Measurements from ENCODE around the gene GRIP1. TPM values are rescaled to one million over a fixed set of nuclear protein-coding genes. Genes with fewer than 3 reads are reported as not detected.

Gene GRIP1
- total and polyA plus RNA-seq, 2 experiments from 2014 or later, result 5.1 to 13.7 TPM

DNA sequence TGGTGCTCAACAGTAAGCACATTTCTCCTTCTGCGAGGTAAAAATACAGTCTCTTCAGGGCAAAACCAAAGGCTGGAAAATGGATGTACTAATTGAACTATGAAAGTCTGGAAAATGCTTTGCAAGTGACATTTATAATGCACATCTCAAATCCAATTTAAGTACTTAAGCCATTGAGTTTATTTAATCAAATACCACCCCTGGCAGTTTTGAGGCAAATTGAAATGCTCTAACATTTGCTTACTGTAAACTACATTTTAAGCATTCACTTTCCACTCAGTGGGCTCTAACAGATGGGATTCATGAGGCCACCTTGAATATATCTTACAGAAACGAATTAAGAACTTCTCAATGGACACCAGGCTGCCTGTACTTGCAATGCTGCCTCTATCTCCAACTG is 306.9 kb downstream of the GRIP1 start (continued):
- TF ChIP-seq, protein P1, sequence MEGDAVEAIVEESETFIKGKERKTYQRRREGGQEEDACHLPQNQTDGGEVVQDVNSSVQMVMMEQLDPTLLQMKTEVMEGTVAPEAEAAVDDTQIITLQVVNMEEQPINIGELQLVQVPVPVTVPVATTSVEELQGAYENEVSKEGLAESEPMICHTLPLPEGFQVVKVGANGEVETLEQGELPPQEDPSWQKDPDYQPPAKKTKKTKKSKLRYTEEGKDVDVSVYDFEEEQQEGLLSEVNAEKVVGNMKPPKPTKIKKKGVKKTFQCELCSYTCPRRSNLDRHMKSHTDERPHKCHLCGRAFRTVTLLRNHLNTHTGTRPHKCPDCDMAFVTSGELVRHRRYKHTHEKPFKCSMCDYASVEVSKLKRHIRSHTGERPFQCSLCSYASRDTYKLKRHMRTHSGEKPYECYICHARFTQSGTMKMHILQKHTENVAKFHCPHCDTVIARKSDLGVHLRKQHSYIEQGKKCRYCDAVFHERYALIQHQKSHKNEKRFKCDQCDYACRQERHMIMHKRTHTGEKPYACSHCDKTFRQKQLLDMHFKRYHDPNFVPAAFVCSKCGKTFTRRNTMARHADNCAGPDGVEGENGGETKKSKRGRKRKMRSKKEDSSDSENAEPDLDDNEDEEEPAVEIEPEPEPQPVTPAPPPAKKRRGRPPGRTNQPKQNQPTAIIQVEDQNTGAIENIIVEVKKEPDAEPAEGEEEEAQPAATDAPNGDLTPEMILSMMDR (conservative IDR thresholded peaks at IDR 0.05; ENCODE audit: low read depth in 2 of 2), result no peak
- TF ChIP-seq STAT1 (IDR thresholded peaks at IDR 0.05; ENCODE audit: unreplicated experiment), result no peak
- no peak for TF ChIP-seq EZH2 (IDR thresholded peaks at IDR 0.05; ENCODE audit: low read depth, unreplicated experiment)
- TF ChIP-seq ZNF114 (CRISPR knock-in tag; IDR thresholded peaks at IDR 0.05), result no peak
- TF ChIP-seq JUNB (IDR thresholded peaks at IDR 0.05; ENCODE audit: unreplicated experiment), result no peak
- TF ChIP-seq NANOG (IDR thresholded peaks at IDR 0.05; ENCODE audit: borderline replicate concordance), result no peak

DNA sequence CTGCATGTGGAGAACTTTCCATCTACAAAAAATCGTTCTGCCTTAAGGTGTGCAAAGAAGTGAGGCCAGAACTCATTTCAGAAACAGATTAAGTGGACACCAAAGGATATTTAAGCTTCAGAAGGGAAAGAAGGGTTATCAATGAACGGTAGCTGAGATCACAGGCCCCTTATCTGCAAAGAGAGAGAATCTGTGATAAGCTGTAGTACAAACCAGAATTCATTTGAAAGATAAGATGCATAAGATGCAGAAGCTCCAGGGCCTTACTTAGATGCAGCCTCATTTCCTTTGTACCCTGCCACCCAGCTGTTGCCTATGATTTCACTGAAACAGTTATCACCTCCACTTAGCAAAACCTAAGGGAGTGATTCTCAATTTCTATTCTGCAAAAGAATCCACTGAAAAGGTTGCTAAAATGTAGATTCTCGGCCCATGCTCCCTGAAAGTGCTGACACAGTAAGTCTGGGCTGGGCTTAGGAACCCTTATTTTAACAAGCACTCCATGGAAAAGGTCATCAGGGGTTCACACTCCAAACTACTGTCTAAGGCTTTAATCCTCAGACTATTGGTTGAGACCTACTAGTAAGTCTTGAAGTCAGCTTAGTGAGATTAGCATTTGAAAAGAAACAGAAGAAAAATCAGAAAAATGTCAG is 311.7 kb downstream of the GRIP1 start:
- no peaks in the 10 kb centered on the region for H3K27me3 Mint-ChIP-seq (ENCODE audit: insufficient read depth, low read depth, poor library complexity)
- no peaks in the 10 kb centered on the region for H3K79me2 ChIP-seq (replicated peaks; ENCODE audit: insufficient read depth)
- no peak overlapping the region for H3K4me3 Mint-ChIP-seq
- no peaks in the 10 kb centered on the region for H3K36me3 ChIP-seq (ENCODE audit: insufficient read depth)
- no peak overlapping the region for H3K4me3 ChIP-seq
- no peaks in the 10 kb centered on the region for H3K4me1 ChIP-seq (ENCODE audit: insufficient read depth)
- H3K36me3 Mint-ChIP-seq (ENCODE audit: low read depth), result no peaks in the 10 kb centered on the region
- H3K27ac ChIP-seq (ENCODE audit: low read depth), result no peak overlapping the region
- no peaks in the 10 kb centered on the region for H4K20me1 ChIP-seq (replicated peaks; ENCODE audit: insufficient read depth)
- H3K4me1 Mint-ChIP-seq, result no peaks in the 10 kb centered on the region; the same call in 2 of the 3 replicates
- H3K4me2 ChIP-seq, result no peak overlapping the region
- no peak for DNase-seq (ENCODE audit: low spot score)
- H2AFZ ChIP-seq, result no peak overlapping the region
- H3K27ac Mint-ChIP-seq, result no peak overlapping the region
- no peaks in the 10 kb centered on the region; the same call in 1 of the 2 replicates for H3K9me2 ChIP-seq (ENCODE audit: insufficient read depth)
- H3F3A ChIP-seq (replicated peaks; ENCODE audit: low read depth), result no peaks in the 10 kb centered on the region
- no peak for ATAC-seq
- H3K27me3 ChIP-seq (ENCODE audit: insufficient read depth), result no peaks in the 10 kb centered on the region
- no peaks in the 10 kb centered on the region for H3K9me3 Mint-ChIP-seq
- TF ChIP-seq POLR2AphosphoS5 (IDR thresholded peaks at IDR 0.05; ENCODE audit: low read depth), result no peak
- TF ChIP-seq, protein P2, sequence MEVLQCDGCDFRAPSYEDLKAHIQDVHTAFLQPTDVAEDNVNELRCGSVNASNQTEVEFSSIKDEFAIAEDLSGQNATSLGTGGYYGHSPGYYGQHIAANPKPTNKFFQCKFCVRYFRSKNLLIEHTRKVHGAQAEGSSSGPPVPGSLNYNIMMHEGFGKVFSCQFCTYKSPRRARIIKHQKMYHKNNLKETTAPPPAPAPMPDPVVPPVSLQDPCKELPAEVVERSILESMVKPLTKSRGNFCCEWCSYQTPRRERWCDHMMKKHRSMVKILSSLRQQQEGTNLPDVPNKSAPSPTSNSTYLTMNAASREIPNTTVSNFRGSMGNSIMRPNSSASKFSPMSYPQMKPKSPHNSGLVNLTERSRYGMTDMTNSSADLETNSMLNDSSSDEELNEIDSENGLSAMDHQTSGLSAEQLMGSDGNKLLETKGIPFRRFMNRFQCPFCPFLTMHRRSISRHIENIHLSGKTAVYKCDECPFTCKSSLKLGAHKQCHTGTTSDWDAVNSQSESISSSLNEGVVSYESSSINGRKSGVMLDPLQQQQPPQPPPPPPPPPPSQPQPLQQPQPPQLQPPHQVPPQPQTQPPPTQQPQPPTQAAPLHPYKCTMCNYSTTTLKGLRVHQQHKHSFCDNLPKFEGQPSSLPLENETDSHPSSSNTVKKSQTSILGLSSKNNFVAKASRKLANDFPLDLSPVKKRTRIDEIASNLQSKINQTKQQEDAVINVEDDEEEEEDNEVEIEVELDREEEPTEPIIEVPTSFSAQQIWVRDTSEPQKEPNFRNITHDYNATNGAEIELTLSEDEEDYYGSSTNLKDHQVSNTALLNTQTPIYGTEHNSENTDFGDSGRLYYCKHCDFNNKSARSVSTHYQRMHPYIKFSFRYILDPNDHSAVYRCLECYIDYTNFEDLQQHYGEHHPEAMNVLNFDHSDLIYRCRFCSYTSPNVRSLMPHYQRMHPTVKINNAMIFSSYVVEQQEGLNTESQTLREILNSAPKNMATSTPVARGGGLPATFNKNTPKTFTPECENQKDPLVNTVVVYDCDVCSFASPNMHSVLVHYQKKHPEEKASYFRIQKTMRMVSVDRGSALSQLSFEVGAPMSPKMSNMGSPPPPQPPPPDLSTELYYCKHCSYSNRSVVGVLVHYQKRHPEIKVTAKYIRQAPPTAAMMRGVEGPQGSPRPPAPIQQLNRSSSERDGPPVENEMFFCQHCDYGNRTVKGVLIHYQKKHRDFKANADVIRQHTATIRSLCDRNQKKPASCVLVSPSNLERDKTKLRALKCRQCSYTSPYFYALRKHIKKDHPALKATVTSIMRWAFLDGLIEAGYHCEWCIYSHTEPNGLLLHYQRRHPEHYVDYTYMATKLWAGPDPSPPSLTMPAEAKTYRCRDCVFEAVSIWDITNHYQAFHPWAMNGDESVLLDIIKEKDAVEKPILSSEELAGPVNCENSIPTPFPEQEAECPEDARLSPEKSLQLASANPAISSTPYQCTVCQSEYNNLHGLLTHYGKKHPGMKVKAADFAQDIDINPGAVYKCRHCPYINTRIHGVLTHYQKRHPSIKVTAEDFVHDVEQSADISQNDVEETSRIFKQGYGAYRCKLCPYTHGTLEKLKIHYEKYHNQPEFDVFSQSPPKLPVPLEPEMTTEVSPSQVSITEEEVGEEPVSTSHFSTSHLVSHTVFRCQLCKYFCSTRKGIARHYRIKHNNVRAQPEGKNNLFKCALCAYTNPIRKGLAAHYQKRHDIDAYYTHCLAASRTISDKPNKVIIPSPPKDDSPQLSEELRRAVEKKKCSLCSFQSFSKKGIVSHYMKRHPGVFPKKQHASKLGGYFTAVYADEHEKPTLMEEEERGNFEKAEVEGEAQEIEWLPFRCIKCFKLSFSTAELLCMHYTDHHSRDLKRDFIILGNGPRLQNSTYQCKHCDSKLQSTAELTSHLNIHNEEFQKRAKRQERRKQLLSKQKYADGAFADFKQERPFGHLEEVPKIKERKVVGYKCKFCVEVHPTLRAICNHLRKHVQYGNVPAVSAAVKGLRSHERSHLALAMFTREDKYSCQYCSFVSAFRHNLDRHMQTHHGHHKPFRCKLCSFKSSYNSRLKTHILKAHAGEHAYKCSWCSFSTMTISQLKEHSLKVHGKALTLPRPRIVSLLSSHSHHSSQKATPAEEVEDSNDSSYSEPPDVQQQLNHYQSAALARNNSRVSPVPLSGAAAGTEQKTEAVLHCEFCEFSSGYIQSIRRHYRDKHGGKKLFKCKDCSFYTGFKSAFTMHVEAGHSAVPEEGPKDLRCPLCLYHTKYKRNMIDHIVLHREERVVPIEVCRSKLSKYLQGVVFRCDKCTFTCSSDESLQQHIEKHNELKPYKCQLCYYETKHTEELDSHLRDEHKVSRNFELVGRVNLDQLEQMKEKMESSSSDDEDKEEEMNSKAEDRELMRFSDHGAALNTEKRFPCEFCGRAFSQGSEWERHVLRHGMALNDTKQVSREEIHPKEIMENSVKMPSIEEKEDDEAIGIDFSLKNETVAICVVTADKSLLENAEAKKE (CRISPR knock-in tag; IDR thresholded peaks at IDR 0.05), result no peak
- TF ChIP-seq ZNF331 (CRISPR knock-in tag; IDR thresholded peaks at IDR 0.05; ENCODE audit: low read depth), result no peak
- TF ChIP-seq, protein P3, sequence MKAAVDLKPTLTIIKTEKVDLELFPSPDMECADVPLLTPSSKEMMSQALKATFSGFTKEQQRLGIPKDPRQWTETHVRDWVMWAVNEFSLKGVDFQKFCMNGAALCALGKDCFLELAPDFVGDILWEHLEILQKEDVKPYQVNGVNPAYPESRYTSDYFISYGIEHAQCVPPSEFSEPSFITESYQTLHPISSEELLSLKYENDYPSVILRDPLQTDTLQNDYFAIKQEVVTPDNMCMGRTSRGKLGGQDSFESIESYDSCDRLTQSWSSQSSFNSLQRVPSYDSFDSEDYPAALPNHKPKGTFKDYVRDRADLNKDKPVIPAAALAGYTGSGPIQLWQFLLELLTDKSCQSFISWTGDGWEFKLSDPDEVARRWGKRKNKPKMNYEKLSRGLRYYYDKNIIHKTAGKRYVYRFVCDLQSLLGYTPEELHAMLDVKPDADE (IDR thresholded peaks at IDR 0.05), result no peak
- TF ChIP-seq, protein P1 (conservative IDR thresholded peaks at IDR 0.05; ENCODE audit: low read depth in 2 of 2), result no peak
- TF ChIP-seq EZH2phosphoT487 (IDR thresholded peaks at IDR 0.05; ENCODE audit: unreplicated experiment), result no peak
